DMS114 treated with DMSO at 0.1 percent for 48 hours (cell line): Measurements from ENCODE around the gene EOGT.

Experiments used
- DNase-seq: peaks from one replicate; lab custom pipeline; 2025; ENCODE audit not compliant: unreplicated experiment; lab: John Stamatoyannopoulos, UW

The EOGT gene

GRCh38 chr3:69013253-69014021 lies at the start of gene EOGT:
TSS of gene EOGT (minus strand) at chr3:69013684. CDS start at chr3:69009846, 3,838 bp downstream.
- peak; percentile 18 for DNase-seq

GRCh38 chr3:69059688-69060087 lies 46.2 kb upstream of the EOGT start:
- DNase-seq = no peak

GRCh38 chr3:69058947-69059224 lies 45.4 kb upstream of the EOGT start:
- no peak for DNase-seq

GRCh38 chr3:69058180-69058946 lies 44.9 kb upstream of the EOGT start:
- no peak for DNase-seq

- no peak for DNase-seq
Measured at GRCh38 chr3:69052472-69052898, 39.0 kb upstream of the EOGT start.

- DNase-seq = no peak
Measured at GRCh38 chr3:69051756-69052471, 38.4 kb upstream of the EOGT start, which contains the start of gene TMF1. TSS of gene TMF1 (minus strand) at chr3:69052333. CDS start at chr3:69052086, 247 bp downstream.

- DNase-seq = no peak
Measured at GRCh38 chr3:69048990-69049389, 35.5 kb upstream of the EOGT start.

- no peak for DNase-seq
Measured at GRCh38 chr3:69044608-69045007, 31.1 kb upstream of the EOGT start.

GRCh38 chr3:69033470-69033869 lies 20.0 kb upstream of the EOGT start:
- DNase-seq = no peak

- DNase-seq = no peak
Measured at GRCh38 chr3:69032737-69033136, 19.3 kb upstream of the EOGT start.

- DNase-seq = no peak
Measured at GRCh38 chr3:69032142-69032541, 18.7 kb upstream of the EOGT start.

- no peak for DNase-seq
Measured at GRCh38 chr3:69031635-69032034, 18.2 kb upstream of the EOGT start.

GRCh38 chr3:69020857-69021256 lies 7.4 kb upstream of the EOGT start:
- DNase-seq = no peak

- no peak for DNase-seq
Measured at GRCh38 chr3:69020424-69020823, 6.9 kb upstream of the EOGT start.

GRCh38 chr3:69016901-69017300 lies 3.4 kb upstream of the EOGT start:
- no peak for DNase-seq

- DNase-seq = no peak
Measured at GRCh38 chr3:69016102-69016501, 2.6 kb upstream of the EOGT start.

GRCh38 chr3:69014022-69014580 lies 617 bp upstream of the EOGT start:
- DNase-seq = no peak

- DNase-seq = no peak
Measured at GRCh38 chr3:69012800-69013252, 658 bp downstream of the EOGT start.

GRCh38 chr3:69012100-69012799 lies 1.2 kb downstream of the EOGT start:
- DNase-seq = no peak

- DNase-seq = no peak
Measured at GRCh38 chr3:69011096-69011730, 2.3 kb downstream of the EOGT start.
